Retinal pigment epithelial cell (primary cell): Measurements from ENCODE around the gene DCTN1.

Experiments
- DNase-seq: peaks from one replicate; pipeline ENCODE4 v3.0.0-alpha.2; 2010; ENCODE audit warnings: low read depth
- H3K4me3 ChIP-seq: 2 replicates; pipeline ENCODE4 v1.5.1; 2011; ENCODE audit warnings: mild to moderate bottlenecking, low read length, control low read depth, moderate library complexity
- CTCF ChIP-seq: conservative IDR thresholded peaks from 2 replicates; pipeline ENCODE4 v1.5.1; 2011; ENCODE audit warnings: low read depth, low read length, control low read depth, inconsistent platforms

The DCTN1 gene

GRCh38 chr2:74379851-74380789 is at the start of gene DCTN1:
Gene DCTN1, minus strand, starts transcription at chr2:74380311. Its CDS starts 274 bp downstream, at chr2:74380037.
- peak within 1 kb of the TSS; percentile 38 for H3K4me3 ChIP-seq
- no peak for DNase-seq
- no peak for TF ChIP-seq CTCF

- TF ChIP-seq CTCF: no peak
- H3K4me3 ChIP-seq: no peak overlapping the region
- DNase-seq: no peak
Measured at GRCh38 chr2:74428675-74429074, 48.6 kb upstream of the DCTN1 start.

- no peak for TF ChIP-seq CTCF
Measured at GRCh38 chr2:74427551-74427950, 47.4 kb upstream of the DCTN1 start.

GRCh38 chr2:74426181-74426758 is 46.2 kb upstream of the DCTN1 start:
- H3K4me3 ChIP-seq: no peak overlapping the region
- DNase-seq: no peak
- no peak for TF ChIP-seq CTCF

More at GRCh38 chr2:74427551-74427950, 47.4 kb upstream of the DCTN1 start:
- no peak for DNase-seq
- H3K4me3 ChIP-seq: no peak overlapping the region

- no peak for TF ChIP-seq CTCF
- no peak for DNase-seq
Measured at GRCh38 chr2:74425523-74425922, 45.4 kb upstream of the DCTN1 start.

GRCh38 chr2:74424995-74425406 is 44.9 kb upstream of the DCTN1 start:
- TF ChIP-seq CTCF: no peak

More at GRCh38 chr2:74425523-74425922, 45.4 kb upstream of the DCTN1 start:
- H3K4me3 ChIP-seq: no peak overlapping the region

More at GRCh38 chr2:74424995-74425406, 44.9 kb upstream of the DCTN1 start:
- no peak overlapping the region for H3K4me3 ChIP-seq
- DNase-seq: no peak
